DND-41 (cell line): ENCODE results near the gene MYEOV.

Experiments used
- CTCF ChIP-seq: IDR thresholded peaks from 2 replicates; pipeline ENCODE4 v1.5.1; 2012; ENCODE audit warnings: borderline replicate concordance, low read length, moderate library complexity, mild to moderate bottlenecking; ENCODE audit not compliant: poor library complexity, severe bottlenecking; ENCODE audit errors: extremely low read depth
- EZH2 ChIP-seq: IDR thresholded peaks from 3 replicates; pipeline ENCODE4 v1.6.1; 2012; ENCODE audit warnings: borderline replicate concordance, low read depth, mild to moderate bottlenecking, moderate library complexity, low read length, inconsistent platforms; ENCODE audit not compliant: severe bottlenecking

- TF ChIP-seq EZH2, result no peak
- TF ChIP-seq CTCF, result no peak
Observed at GRCh38 chr11:69303427-69303826, 9.5 kb downstream of the MYEOV start.
